Adipocyte (in vitro differentiated cells): ENCODE measurements around the gene MEF2D.

Experiments used
- DNase-seq: peaks from one replicate; pipeline ENCODE4 v3.0.0-alpha.2; 2015; ENCODE audit warnings: low read depth
- H3K27me3 ChIP-seq: replicated peaks from 2 replicates; pipeline ENCODE4 v1.7.0; 2013; ENCODE audit warnings: mild to moderate bottlenecking, low read length, moderate library complexity; ENCODE audit not compliant: control insufficient read depth, insufficient read depth
- H3K36me3 ChIP-seq: 2 replicates; pipeline ENCODE4 v1.7.0; 2013; ENCODE audit warnings: low read length, mild to moderate bottlenecking, moderate library complexity; ENCODE audit not compliant: control insufficient read depth, insufficient read depth, severe bottlenecking
- H3K4me1 ChIP-seq: 2 replicates; pipeline ENCODE4 v1.7.0; 2013; ENCODE audit warnings: mild to moderate bottlenecking, low read length, moderate library complexity; ENCODE audit not compliant: control insufficient read depth, insufficient read depth
- H3K4me3 ChIP-seq: 2 replicates; pipeline ENCODE4 v1.7.0; 2013; ENCODE audit warnings: mild to moderate bottlenecking, low read length, moderate library complexity
- H3K9ac ChIP-seq: 2 replicates; pipeline ENCODE4 v1.7.0; 2013; ENCODE audit warnings: mild to moderate bottlenecking, low read length, moderate library complexity
- H3K9me3 ChIP-seq: 2 replicates; pipeline ENCODE4 v1.7.0; 2013; ENCODE audit warnings: mild to moderate bottlenecking, low read length, moderate library complexity; ENCODE audit not compliant: control insufficient read depth

MEF2D gene

GRCh38 chr1:156523801-156524480, 23.4 kb upstream of the MEF2D start:
- no peaks in the 10 kb centered on the region for H3K9me3 ChIP-seq
- H3K27me3 ChIP-seq = no peaks in the 10 kb centered on the region
- no peaks in the 10 kb centered on the region for H3K36me3 ChIP-seq
- no peaks in the 10 kb centered on the region for H3K4me1 ChIP-seq
- H3K9ac ChIP-seq = no peak overlapping the region
- no peak for DNase-seq
- H3K4me3 ChIP-seq = no peak overlapping the region

- Histone ChIP-seq H3K9me3 (no peaks in the 10 kb centered on the region), H3K9ac (no peak overlapping the region), H3K27me3 (no peaks in the 10 kb centered on the region), H3K36me3 (no peaks in the 10 kb centered on the region), H3K4me3 (no peak overlapping the region), H3K4me1 (no peaks in the 10 kb centered on the region)
- DNase-seq = no peak
These were observed 21.9 kb upstream of the MEF2D start for GRCh38 chr1:156522443-156522970.

GRCh38 chr1:156517748-156518147, 17.2 kb upstream of the MEF2D start:
- no peaks in the 10 kb centered on the region for H3K36me3 ChIP-seq
- no peaks in the 10 kb centered on the region for H3K9me3 ChIP-seq
- H3K9ac ChIP-seq = no peak overlapping the region
- no peak for DNase-seq
- no peak overlapping the region for H3K4me3 ChIP-seq
- no peaks in the 10 kb centered on the region for H3K4me1 ChIP-seq
- no peaks in the 10 kb centered on the region for H3K27me3 ChIP-seq

DNA sequence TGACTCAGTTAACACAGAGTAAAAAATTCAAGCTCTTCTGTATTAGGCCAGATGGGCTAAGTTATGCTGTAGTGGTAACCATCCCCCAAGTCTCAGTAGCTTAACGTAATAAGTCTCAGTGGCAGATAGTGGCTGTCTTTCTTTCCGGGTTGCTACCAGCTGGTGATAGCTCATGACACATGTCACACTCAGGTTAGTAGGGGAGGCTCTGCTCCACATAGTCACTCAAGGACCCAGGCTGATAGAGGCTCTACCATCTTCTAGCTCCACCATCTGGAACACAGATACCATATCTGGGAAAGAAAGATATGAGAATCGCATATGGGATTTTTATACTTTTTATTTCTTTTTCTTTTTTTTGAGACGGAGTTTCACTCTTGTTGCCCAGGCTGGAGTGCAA, 16.2 kb upstream of the MEF2D start:
- Histone ChIP-seq H3K9me3 (no peaks in the 10 kb centered on the region), H3K4me1 (no peaks in the 10 kb centered on the region), H3K4me3 (no peak overlapping the region), H3K36me3 (no peaks in the 10 kb centered on the region), H3K27me3 (no peaks in the 10 kb centered on the region), H3K9ac (no peak overlapping the region)
- DNase-seq = no peak

DNA sequence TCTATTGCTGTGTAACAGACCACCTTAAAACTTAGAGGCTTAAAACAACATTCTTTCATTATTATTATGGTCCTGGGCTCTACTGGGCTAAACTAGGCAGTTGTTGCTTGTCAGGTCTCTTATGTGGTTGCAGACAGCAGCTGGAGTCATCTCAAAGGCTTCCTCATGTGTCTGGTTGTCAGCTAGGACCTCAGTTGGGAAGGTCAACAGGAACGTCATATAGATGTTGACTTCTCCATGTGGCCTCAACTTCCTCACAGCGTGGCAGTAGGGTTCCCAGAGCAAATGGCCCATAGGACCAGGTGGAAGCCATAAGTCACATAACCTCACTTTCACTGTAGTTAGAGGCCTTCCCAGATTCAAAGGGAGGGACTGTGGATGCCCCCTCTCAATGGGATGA, 15.4 kb upstream of the MEF2D start:
- Histone ChIP-seq H3K27me3 (no peaks in the 10 kb centered on the region), H3K36me3 (no peaks in the 10 kb centered on the region), H3K9me3 (no peaks in the 10 kb centered on the region), H3K4me3 (no peak overlapping the region), H3K4me1 (peaks cover 2% of the 10 kb centered on the region), H3K9ac (no peak overlapping the region)
- DNase-seq = no peak

DNA sequence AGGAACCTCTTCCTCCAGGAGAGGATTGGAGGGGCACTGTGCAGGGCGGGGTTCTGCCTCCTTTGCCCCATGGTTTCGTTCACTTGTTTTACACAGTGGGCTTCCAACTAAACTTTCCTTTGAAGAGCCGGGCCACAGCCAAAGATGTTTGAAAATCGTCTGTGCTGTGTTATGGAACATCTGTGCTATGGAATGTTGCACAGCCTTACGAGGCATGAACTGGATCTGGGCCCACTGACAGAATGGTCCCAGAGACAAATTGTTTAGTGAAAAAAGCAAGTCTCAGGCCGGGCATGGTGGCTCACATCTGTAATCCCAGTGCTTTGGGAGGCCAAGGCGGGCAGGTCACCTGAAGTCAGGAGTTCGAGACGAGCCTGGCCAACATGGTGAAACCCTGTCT, 12.6 kb upstream of the MEF2D start:
- Histone ChIP-seq H3K4me1 (peaks cover 22% of the 10 kb centered on the region), H3K27me3 (no peaks in the 10 kb centered on the region), H3K36me3 (no peaks in the 10 kb centered on the region), H3K9me3 (no peaks in the 10 kb centered on the region), H3K4me3 (no peak overlapping the region), H3K9ac (no peak overlapping the region)
- DNase-seq = peak; percentile 44

- H3K27me3 ChIP-seq = no peaks in the 10 kb centered on the region
- H3K9me3 ChIP-seq = no peaks in the 10 kb centered on the region
- no peaks in the 10 kb centered on the region for H3K36me3 ChIP-seq
- peaks cover 26% of the 10 kb centered on the region for H3K4me1 ChIP-seq
- no peak overlapping the region for H3K4me3 ChIP-seq
- no peak overlapping the region for H3K9ac ChIP-seq
- no peak for DNase-seq
These were observed 11.1 kb upstream of the MEF2D start for GRCh38 chr1:156511644-156512043.

DNA sequence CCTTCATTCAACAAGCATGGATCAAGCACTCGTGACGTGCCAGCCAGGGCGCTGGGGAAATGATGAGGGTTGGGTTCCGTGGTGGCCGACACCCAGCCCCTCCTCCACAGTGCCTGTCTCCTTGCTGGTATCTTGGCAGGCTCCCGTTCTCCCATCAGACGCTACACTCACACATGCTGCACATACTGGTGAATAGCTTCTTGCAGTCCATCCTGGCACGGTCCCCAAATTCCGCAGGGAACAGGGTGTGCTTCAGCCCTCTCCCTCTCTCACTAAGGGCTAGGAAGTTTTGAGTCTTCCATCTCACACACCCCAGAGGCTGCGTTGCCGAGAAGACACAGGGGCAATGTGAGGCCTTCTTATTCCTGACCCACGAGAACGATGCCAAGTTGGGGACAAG, 10.1 kb upstream of the MEF2D start:
- H3K4me1 ChIP-seq = peaks cover 26% of the 10 kb centered on the region
- H3K9ac ChIP-seq = peak overlapping the region; percentile 47
- no peaks in the 10 kb centered on the region for H3K27me3 ChIP-seq
- DNase-seq = no peak
- H3K4me3 ChIP-seq = no peak overlapping the region
- no peaks in the 10 kb centered on the region for H3K36me3 ChIP-seq
- H3K9me3 ChIP-seq = no peaks in the 10 kb centered on the region

DNA sequence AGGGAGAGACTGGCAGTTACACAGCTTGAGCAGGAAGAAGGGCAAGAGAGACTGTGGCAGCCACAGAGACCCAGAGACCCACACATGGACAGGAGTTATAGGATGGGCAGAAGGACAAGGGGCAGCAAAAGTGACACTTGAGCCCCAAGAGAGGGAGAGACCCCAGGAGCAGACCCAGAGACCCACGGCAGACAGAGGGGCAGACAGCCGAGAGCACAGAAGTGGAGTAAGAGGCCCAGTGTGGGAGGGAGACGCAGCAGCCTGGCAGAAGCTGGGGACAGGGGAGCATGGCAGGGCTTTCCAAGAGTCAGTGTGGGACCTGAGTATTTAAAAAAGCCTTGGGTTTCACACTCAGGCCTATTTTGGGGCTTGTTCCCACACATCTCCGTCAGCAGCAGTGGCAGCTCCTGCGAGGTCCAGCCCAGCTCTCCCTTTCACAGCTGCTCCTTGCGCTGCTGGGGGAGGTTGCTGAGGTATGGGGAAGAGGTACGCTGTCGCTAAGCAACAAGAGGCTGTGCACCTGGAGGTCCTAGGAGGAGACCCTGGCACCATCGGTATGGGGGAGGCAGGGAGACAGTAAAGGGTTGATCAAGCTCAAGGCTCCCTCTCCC, 9.0 kb upstream of the MEF2D start:
- DNase-seq = no peak
- H3K9ac ChIP-seq = no peak overlapping the region
- no peaks in the 10 kb centered on the region for H3K9me3 ChIP-seq
- no peaks in the 10 kb centered on the region for H3K36me3 ChIP-seq
- peaks cover 29% of the 10 kb centered on the region for H3K4me1 ChIP-seq
- H3K4me3 ChIP-seq = no peak overlapping the region
- H3K27me3 ChIP-seq = no peaks in the 10 kb centered on the region

DNA sequence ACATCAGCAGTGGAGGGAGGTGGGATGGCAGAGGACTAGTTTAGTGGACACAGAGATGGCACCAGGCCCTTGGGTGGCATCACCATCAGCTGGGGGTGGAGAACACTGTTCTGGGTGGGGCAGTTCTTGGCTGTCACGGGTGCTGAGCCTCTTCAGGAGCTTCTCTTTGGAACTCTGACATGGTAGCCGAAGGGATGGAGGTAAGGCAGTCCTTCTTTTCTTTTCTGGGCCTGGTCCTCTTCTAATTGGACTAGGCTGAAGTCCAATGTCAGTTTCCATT, 8.3 kb upstream of the MEF2D start:
- Histone ChIP-seq H3K9ac (peak overlapping the region; percentile 61), H3K4me3 (no peak overlapping the region)
- no peak for DNase-seq

DNA sequence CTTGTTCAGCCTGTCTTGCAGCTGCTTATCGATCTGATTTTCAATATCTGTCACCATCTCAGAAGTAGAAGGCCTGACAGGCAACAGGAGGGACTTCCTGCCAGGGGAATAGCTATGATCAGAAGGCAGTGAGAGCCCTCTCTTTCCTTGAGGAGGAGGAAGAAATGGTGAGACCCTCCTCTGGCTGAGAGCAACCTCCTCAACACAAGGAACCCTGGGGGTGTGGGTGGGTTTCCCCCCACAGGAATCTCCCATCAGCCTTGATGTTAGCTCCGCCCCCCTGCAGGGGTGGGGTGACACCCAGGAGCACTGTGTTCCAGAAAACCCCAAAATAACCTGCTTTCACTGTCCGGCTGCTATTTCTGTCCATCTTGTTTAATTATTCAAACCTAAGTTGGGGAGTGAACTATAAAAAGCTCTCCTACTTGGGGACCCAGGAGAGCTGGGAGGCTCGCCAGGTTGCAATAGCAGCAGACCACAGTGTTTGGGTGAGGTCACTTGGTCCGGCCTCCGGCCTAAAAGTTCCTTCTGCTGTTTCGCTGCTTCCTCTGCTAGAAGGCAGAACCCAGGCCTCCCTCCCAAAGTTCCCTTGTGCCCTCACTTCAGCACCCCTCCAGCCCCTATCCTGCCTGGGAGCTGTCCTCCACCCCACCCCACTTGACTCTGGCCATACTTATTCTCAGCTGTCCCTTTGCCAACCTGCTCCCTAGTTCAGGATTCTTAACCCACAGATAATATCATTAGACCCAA, 7.8 kb upstream of the MEF2D start:
- DNase-seq = no peak
- H3K27me3 ChIP-seq = no peaks in the 10 kb centered on the region
- H3K36me3 ChIP-seq = no peaks in the 10 kb centered on the region
- no peak overlapping the region for H3K4me3 ChIP-seq
- H3K9ac ChIP-seq = peak overlapping the region; percentile 61
- peaks cover 40% of the 10 kb centered on the region for H3K4me1 ChIP-seq
- no peaks in the 10 kb centered on the region for H3K9me3 ChIP-seq

More for the DNA sequence above, 8.3 kb upstream of the MEF2D start:
- H3K4me1 ChIP-seq = peaks cover 35% of the 10 kb centered on the region
- H3K36me3 ChIP-seq = no peaks in the 10 kb centered on the region
- H3K27me3 ChIP-seq = no peaks in the 10 kb centered on the region
- H3K9me3 ChIP-seq = no peaks in the 10 kb centered on the region
